Stimulated activated CD4-positive, alpha-beta T cell treated with anti-CD3 and anti-CD28 coated beads, Interleukin-15, amount 100 ng/mL, for 1 hour (primary cell): ENCODE measurements around the gene COBLL1.
"Not testable (repeated sequence)": the region's sequence is repeated elsewhere in the genome, so short reads cannot be mapped to it uniquely, and the experiment has no call there.

ENCODE experiments used
- DNase-seq, 2 donors: peaks; one replicate each; pipeline ENCODE4 v3.0.0-alpha.2; 2020; ENCODE audit warnings: low read depth in 1 of 2, low spot score in 1 of 2

The COBLL1 gene

DNA sequence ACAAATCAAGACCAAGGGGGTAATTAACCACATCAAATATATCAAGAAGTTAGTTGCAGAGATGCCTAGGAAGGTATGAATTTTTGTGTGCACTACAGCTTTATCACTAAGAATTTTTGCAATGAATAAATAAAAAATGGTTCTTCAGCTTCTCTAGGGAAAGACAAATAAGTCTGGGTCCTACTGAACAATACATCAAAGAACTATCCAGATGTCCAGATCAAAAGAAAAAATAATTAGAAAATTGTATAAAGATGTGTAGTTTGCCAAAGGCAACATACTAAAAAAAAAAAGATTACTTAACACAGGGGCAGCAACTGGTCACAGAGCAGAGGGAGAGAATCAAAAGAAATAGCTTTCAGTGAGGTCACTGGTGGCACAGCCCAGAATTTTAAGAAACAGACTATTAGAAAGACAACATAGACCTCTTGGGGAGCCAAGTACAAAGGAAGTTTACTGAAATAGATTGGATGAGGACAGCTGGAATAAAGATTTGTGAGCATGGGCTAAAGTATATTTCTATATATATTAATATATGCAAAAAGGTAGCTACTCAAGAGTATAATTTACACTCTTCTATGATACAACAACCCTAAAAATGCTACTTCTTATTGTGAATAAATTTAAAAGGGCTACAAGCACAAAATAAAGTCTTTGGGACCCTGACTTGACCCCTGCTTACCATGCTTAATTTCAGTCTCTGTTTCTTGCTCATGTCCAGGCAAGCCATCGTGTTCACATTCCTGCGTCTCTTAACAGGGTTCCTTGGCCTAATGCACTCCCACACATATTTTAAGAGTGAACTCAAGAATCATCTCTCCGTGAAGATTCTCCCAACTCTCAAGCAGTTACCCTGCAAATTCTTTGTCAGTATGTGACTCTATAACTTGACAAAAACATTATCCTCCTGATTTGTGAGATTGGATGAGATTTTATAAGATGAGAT lies 121.4 kb downstream of the COBLL1 start:
- DNase-seq: no peak

DNA sequence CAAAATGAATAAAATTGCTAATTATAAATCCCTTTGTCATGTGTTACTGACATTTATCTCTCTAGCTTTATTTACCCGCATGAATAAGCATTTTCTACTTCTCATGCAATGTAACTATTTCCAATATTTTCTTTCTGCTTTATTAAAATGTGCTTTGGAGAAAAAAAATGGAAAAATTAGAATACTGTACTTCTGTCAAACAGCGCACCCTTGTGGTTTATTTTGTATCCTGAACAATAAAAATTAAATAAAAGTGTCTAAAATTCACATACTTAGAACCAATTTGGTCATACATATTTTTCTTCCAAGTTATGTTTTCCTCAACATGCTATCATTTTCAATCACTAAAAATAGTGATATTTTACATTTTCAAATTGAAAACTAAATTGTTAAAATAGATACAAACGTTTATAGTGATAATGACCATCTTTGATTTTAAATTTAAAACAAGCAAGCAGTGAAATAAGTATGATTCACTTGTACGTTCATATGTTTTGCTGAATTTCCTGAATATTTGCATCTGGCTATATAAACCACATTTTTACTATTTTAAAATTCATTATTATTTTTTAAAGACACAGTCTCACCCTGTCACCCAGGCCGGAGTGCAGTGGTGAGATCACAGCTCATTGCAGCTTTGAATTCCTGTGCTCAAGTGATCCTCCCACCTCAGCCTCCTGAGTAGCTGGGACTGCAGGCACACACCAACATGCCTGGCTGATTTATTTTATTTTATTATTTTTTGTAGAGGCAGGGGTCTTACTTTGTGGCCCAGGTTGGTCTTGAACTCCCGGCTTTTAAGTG lies 124.4 kb downstream of the COBLL1 start:
- no peak for DNase-seq

DNA sequence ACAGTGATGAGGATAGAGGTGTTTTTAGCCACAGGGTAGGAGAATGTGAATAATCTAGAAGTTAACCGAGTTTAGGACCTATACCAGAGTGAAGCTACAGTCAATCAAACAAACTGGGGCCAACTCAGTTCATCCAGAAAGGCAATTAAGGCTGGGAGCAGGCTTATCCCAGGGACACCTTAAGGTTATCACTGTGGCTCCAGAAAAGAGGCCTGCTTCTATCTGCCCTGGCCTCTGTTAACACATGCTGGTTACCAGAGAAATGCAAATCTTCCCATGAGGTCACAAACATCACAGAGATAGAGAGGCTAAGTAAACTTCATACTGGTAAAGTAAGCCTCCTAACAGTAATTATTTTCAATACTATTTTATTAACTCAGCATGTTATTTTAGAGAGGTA lies 127.2 kb downstream of the COBLL1 start:
- no peak for DNase-seq

DNA sequence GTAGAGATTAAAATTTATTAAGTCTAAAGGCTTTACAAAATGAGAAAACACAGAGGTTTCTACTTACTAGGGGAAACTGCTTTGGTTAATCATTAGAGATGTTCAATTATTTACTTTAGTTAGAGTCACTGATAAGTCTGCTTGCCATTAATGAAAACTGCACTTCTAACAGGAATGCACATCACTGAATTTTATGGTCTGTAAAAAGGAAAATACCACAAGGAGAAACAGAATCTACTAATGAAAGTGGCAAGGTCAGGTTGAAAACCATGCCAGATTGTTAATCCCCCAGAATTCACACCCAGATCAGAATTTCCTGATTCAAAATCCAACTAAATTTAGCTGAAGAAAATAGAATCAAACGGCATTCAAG lies 129.9 kb downstream of the COBLL1 start:
- DNase-seq: no peak

DNA sequence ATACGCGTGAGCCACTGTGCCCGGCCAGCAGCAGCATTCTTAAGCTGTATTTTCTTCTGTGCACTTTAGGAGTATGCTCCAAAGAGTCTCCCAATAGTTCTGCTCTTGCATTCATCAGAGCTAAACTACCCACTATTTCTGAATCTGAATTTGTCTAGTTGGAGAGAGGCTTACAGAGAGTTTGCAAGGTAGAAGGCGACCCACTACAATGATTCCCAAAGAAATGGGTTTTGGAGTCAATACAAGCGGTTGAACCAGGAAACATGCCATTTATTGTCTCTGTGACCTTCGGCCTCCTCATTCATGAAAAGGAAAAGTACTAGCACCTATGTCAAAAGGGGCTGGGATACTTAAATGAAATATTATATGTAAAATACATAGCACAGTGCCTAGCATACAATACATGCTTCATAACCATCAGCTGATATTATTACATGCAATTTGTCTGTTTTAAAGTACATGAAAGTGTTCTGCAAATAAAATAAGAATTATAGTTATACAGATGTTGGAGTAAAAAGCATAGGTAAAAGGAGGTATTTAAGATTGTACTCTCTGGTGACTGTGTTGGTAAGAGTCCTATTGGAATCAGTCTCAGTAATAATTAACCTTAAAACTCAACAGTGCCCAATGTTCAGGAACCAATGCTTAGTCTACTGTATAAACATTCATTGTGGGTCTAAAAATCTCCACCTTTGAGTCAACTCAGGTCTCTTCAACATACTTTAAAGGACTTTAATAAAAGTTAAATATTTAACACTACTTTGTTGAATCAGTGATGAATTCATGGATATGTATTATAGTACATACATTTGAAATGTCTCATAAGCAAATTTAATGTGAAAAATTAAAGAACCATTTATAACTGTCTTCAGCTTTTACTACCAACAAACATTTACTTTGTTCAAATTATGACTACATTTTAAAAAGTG lies 130.5 kb downstream of the COBLL1 start:
- DNase-seq: no peak

DNA sequence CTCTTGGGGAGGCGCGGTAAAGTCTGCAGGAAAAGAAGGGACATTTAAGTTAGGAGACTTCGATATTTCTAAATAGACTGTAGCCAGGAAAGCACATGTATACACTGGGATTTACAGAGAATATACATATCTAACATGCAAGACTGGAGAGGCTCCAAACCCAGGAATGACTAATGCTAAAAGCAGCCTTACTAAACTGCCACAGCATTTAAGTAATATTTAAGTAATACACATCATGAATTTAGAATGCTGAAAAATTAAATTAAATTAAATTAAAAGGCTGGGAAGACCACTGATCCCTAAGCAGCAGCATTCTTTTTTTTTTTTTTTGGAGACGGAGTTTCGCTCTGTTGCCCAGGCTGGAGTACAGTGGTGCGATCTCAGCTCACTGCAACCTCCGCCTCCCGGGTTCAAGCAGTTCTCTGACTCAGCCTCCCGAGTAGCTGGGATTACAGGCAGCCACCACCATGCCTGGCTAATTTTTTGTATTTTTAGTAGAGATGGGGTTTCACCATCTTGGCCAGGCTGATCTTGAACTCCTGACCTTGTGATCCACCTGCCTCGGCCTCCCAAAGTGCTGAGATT lies 131.3 kb downstream of the COBLL1 start:
- not testable (repeated sequence) for DNase-seq

DNA sequence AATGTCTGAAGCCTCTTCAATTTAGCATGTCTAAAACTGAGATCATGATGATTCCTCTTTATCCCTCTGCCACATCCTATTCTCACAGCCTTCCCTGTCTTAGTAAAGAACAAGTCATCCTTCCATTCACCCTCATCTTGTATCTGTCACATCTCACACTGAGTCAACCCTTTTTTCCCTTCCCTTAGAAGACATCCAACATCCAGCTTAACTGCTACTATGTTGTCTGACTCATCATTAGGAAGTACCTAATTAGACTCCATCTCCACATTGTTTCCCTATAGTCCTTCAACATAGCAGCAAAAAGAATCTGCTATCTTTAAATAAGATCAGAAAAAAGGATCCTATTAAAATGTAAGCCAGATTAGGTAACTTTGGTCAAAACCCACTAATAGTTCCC lies 135.1 kb downstream of the COBLL1 start:
- DNase-seq: no peak

DNA sequence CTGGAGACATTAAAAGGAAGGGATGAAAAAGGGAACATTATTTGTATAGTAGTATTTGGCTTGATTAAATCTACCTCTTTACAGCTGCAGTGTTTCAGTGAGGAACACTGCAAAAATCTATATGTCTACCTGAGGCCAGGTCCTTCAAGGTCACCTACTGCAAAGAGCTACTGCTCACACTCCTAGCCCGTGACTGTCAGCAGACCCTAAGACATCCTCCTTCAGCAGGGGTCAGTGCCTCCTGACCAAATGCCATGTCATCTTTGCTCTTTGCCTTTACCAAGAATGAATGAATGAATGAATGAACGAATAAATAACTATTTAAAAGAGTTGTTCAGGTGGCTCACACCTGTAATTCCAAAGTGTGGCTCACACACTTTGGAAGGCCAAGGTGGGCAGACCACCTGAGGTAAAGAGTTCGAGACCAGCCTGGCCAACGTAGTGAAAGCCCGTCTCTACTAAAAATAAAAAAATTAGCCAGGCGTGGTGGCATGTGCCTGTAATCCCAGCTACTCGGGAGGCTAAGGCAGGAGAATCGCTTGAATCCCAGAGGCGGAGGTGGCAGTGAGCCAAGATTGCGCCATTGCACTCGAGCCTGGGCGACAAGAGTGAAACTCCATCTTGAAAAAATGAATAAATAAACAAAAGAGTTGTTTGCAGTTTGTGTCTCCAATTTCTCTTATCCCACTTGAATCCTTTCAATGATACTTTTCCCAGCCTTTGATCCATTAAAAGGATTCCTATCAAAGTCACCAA lies 136.0 kb downstream of the COBLL1 start:
- no peak for DNase-seq

DNA sequence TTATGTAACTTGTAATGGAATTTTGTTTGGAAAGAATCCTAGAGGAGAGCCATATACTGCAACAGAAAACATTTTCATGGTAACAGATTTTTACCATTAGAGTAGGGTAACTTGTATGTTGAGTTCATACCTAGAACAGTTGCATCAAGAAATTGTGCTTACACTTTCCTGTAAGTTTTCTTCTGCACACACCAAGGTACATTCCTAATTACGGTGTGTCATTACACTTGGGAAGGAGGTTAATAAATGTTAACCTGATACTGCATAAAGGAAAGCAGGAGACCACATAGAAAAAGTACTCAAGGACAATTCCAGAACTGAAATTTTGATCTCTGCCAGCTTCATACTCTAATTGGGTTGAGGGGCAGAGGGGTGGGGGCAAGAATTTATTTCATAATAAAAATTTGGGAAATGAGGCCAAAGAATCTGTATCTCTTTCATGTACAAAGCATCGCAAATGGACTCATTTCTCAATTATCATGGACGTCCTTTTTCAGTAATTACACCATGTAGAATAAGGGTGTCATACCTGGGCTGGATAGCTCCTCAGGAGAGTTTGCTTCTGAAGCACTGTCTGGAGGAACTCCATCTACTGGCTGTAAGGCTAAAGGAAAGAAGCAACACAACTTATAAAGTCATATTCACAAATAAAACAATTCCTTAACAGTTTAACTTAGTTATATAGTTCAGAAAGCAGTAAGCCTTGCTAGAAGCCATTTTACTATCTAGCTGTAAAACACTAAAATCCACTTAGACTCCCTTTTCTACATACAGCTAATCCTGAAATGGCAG lies 137.5 kb downstream of the COBLL1 start:
- no peak for DNase-seq

DNA sequence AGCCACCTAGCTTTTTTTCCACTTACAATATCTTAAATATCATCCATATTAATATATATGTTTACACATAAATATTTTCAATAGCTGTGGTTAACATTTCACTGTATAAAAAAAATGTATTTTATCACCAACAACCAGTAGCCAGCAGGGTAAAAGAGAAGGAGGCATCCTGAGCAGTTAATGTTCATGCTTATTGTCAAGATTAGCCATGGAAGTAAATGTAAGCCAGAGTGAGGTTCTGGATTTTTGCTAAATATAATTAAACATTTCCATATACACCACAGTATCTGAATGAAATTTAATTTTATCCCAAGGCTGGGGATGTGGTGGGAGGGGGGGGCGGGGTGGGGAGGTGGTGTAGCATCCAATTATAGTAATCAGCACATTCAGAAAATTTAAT lies 140.1 kb downstream of the COBLL1 start:
- DNase-seq: no peak

DNA sequence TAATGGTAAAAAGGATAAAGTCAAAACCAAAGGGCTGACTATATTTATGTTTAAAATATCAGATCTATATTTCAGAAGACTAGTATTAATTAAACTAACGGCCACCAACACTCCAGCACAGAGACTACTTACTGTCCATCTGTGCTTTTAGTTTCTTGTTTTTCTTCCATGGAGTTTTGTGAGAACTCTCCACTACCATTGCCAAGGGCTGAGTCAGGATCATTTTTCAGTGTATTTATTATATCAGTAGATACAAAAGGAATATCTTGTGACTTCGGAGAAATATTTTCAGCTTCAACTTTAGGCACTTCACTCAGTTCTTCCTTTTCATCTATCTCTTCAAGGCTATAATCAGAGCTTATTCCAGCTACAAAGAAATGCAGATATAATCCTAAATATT lies 141.2 kb downstream of the COBLL1 start:
- no peak for DNase-seq

DNA sequence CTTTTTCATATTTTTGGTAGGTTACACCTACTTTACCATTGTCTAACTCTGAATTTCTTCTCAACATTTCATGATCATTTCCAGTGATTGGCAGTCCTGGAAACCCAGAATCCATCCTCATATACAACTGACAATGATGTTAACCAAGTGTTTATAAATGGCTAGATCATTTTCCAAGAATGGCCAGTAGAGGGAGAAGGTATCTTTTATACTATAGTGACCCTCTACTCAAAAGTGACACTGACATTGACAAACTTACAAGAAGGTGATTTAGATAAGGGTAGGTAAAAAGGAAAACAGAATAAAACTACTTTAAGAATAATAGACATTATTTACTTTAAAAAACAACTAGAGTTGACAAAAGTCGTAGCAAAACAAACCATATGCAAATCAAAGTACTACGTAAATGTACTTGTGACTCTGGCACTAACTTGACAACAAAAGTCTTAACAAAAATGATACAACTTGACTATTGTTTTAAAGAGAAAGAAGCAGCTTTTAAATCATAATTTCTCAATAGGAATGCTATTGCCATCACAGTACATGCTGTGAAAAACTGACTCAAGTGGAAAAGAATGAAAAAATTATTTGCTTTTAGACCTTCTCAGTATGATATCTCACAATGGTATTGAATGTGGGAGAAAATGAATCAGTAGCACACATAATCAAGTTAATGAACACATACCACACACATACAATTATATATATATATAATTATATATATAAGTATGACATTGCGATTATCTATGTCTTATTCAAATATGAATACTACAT lies 143.7 kb downstream of the COBLL1 start:
- no peak for DNase-seq

DNA sequence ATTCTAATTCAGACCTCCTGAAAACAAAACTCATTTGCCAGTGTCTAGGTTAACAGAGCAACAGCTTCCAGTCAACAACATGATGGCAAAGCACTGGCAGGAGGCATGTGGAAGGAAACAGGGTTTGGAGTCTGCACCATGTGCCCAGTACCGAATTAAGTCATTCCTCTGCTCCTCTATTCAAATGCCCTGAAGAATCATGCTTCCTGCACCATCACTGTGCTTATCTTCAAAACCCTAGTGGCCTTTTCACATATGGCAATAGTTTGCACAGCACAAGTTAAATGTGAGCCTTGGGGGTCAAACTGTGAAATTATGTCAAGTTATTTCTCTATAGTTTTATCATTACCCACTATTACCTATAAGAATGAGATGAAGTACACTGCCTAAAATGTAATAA lies 145.0 kb downstream of the COBLL1 start:
- no peak for DNase-seq

DNA sequence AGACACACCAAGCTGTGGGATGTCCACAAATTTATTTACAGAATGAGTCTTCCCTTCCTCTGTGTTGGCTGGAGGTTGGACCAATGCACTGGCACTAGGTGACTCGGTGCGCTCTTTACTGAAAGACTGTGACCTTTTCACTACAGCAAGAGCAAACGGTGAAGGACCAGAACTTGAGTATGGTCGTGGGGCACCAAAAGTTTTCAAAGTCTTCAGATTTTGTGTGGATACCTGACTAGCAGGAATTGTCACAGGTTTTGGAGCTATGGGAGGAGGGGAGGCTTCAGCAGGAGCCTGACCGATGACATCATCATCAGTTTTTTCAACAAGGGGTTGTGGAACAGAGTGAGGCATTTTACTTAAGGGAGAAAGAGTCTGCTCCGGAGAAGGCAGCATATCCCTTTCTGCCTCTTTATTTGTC lies 147.3 kb downstream of the COBLL1 start:
- no peak for DNase-seq

DNA sequence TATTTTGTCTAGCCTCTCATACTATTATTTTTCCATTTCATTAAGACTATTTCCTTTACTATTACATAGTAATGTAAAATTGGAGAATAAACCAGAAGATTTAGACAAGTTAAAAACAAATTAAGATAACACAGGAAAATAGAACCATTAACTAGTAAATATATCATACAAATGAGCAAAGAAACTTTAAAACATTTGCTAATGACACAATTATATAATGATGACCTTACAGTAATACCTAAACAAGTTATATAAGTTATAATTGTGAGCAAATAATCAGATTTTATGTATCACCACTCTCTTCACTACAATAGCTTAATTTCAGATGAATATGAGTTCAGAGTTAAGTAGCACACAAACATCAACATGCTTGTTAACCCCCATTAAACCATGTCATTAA lies 147.8 kb downstream of the COBLL1 start:
- DNase-seq: no peak

DNA sequence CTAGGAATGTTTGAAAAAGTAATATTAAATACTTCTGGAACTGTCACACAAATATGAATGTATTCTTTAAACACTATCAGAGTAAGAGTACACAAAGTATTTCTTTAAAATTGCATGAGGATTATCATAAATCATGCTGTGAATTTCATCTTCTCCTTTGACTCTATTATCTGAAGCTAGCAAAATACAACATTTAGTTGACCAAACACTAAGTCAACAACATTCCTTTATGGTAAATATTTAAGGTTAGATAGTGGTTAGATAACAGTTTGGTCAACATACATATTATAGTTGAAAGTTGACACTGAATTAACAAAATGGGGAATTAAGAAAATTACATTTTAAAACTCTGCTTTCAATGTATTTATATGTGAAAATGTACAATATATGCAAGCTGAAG lies 148.2 kb downstream of the COBLL1 start:
- DNase-seq: no peak

DNA sequence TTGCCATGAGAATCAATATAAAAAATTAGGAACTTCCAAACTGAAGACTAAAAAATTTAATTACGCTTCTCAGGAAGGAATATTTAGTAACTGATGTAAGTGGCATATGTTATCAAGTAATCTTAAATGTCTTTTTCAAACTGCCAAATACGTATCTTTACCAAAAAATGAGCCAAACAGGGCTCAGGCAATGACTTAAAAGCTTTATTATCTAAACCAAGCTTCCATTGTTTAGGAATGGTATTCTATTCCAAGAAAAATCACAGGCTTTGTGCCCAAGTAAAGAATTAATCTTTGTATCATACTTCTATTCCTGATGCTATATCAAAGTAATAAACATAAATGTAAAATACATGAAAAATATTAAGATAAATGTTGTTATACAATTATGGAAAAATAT lies 148.7 kb downstream of the COBLL1 start:
- DNase-seq: no peak

DNA sequence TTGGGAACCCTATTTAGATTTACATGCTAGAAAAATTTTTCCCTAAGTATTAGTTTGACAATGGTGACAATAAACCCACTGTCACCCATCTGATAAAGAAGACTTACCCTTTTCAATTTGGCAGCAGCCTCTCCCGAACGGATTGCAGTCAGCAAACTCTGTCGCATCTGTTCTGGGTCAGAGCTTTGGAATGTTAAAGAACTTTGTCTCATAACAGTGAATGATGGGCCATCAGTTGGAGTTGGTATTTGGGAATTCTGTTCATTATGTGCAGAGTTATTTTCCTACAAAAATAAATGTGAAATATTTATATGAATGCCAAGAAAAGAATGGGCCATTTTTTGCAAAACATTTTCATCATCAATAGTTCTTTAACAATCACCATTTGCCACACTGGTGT lies 149.5 kb downstream of the COBLL1 start:
- DNase-seq: no peak
